Ishikawa (cell line): ENCODE data around the gene CYP2C18.

Experiments
- CEBPB ChIP-seq: IDR thresholded peaks from 2 replicates; pipeline ENCODE4 v1.6.1; 2012
- CREB1 ChIP-seq: IDR thresholded peaks from 2 replicates; pipeline ENCODE4 v1.6.1; 2012; ENCODE audit warnings: low read depth
- EGR1 ChIP-seq: IDR thresholded peaks from 2 replicates; pipeline ENCODE4 v1.6.1; 2012
- EP300 ChIP-seq: IDR thresholded peaks from 2 replicates; pipeline ENCODE4 v1.6.1; 2012; ENCODE audit warnings: borderline replicate concordance
- FOXM1 ChIP-seq: IDR thresholded peaks from 2 replicates; pipeline ENCODE4 v1.6.1; 2012; ENCODE audit warnings: low read depth, borderline replicate concordance
- NFIC ChIP-seq: IDR thresholded peaks from 2 replicates; pipeline ENCODE4 v1.6.1; 2012
- RAD21 ChIP-seq: IDR thresholded peaks from 2 replicates; pipeline ENCODE4 v1.6.1; 2012; ENCODE audit warnings: low read depth
- REST ChIP-seq: IDR thresholded peaks from 2 replicates; pipeline ENCODE4 v1.6.1; 2012; ENCODE audit warnings: low read depth, mild to moderate bottlenecking
- TAF1 ChIP-seq: IDR thresholded peaks from 2 replicates; pipeline ENCODE4 v1.6.1; 2012; ENCODE audit warnings: low read depth, mild to moderate bottlenecking
- TCF12 ChIP-seq: IDR thresholded peaks from 2 replicates; pipeline ENCODE4 v1.6.1; 2012; ENCODE audit warnings: low read depth
- TEAD4 ChIP-seq: IDR thresholded peaks from 2 replicates; pipeline ENCODE4 v1.6.1; 2012
- USF1 ChIP-seq: IDR thresholded peaks from 2 replicates; pipeline ENCODE4 v1.6.1; 2012
- YY1 ChIP-seq: IDR thresholded peaks from 2 replicates; pipeline ENCODE4 v1.6.1; 2012; ENCODE audit warnings: low read depth
- ZBTB7A ChIP-seq: IDR thresholded peaks from 2 replicates; pipeline ENCODE4 v1.6.1; 2012; ENCODE audit warnings: low read depth
- TF ChIP-seq, protein P1 (sequence below): IDR thresholded peaks from 2 replicates; pipeline ENCODE4 v1.6.1; 2012

Gene CYP2C18

GRCh38 chr10:94710578-94710977, 27.0 kb downstream of the CYP2C18 start:
- TF ChIP-seq TAF1 (no peak), TEAD4 (no peak), RAD21 (no peak), TCF12 (no peak), CREB1 (no peak), FOXM1 (no peak), EGR1 (no peak), ZBTB7A (no peak), EP300 (no peak), REST (no peak), NFIC (no peak), YY1 (no peak), CEBPB (no peak), USF1 (no peak)
- TF ChIP-seq, protein P1, sequence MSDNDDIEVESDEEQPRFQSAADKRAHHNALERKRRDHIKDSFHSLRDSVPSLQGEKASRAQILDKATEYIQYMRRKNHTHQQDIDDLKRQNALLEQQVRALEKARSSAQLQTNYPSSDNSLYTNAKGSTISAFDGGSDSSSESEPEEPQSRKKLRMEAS = no peak

GRCh38 chr10:94725871-94726270, 42.3 kb downstream of the CYP2C18 start:
- TF ChIP-seq NFIC (no peak), USF1 (no peak), TEAD4 (no peak), EP300 (no peak), RAD21 (no peak), CEBPB (no peak), CREB1 (no peak), YY1 (no peak), FOXM1 (no peak), TAF1 (no peak), EGR1 (no peak), ZBTB7A (no peak), REST (no peak), TCF12 (no peak)

DNA sequence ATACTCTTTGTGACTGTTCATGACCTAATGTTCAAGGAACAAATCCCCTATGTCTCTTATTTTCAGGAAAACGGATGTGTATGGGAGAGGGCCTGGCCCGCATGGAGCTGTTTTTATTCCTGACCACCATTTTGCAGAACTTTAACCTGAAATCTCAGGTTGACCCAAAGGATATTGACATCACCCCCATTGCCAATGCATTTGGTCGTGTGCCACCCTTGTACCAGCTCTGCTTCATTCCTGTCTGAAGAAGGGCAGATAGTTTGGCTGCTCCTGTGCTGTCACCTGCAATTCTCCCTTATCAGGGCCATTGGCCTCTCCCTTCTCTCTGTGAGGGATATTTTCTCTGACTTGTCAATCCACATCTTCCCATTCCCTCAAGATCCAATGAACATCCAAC, 51.7 kb downstream of the CYP2C18 start:
- TF ChIP-seq RAD21 = no peak
- TF ChIP-seq FOXM1 = no peak
- no peak for TF ChIP-seq NFIC
- TF ChIP-seq ZBTB7A = no peak
- TF ChIP-seq TAF1 = no peak

DNA sequence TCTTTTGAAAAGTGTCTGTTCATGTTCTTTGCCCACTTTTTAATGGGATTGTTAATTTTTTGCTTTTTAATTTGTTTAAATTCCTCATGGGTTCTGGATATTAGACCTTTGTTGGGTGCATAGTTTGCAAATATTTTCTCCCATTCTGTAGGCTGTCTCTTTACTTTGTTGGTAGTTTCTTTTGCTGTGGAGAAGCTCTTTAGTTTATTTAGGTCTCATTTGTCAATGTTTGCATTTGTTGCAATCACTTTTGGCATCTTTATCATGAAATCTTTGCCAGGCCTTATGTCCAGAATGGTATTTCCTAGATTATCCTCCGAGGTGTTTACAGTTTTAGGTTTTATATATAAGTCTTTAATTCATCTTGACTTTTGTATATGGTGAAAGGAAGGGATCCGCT, 55.1 kb downstream of the CYP2C18 start:
- no peak for TF ChIP-seq ZBTB7A
- TF ChIP-seq, protein P1 = no peak
- TF ChIP-seq NFIC = no peak
- TF ChIP-seq CREB1 = no peak
- TF ChIP-seq EGR1 = no peak
- TF ChIP-seq RAD21 = no peak
- no peak for TF ChIP-seq USF1
- no peak for TF ChIP-seq YY1
- TF ChIP-seq TEAD4 = no peak
- TF ChIP-seq REST = no peak
- no peak for TF ChIP-seq EP300
- TF ChIP-seq FOXM1 = no peak
- TF ChIP-seq TAF1 = no peak
- TF ChIP-seq TCF12 = no peak
- TF ChIP-seq CEBPB = no peak
